Mucosa of gallbladder (tissue), 1 donor: ENCODE measurements around the gene TBC1D21. TPM values are rescaled to one million over a fixed set of nuclear protein-coding genes. Genes with fewer than 3 reads are reported as not detected.

Source experiments
- DNase-seq: peaks from one replicate; pipeline ENCODE4 v3.0.0-alpha.2; 2020; ENCODE audit warnings: low spot score
- total RNA-seq: library from RNA; stranded (reverse); gene quantifications from one replicate; pipeline ENCODE4 v1.2.1, GENCODE V29; 2021
- donor health status: DM: no; HTN: no; CAD: no.

TBC1D21 gene
- total RNA-seq, 1 donor from 2014 or later = not detected

- no peak for DNase-seq
Measured at GRCh38 chr15:73888224-73889041, 15.1 kb downstream of the TBC1D21 start.

- no peak for DNase-seq
Measured at GRCh38 chr15:73889053-73889761, 15.8 kb downstream of the TBC1D21 start.

GRCh38 chr15:73889762-73890124, 16.4 kb downstream of the TBC1D21 start:
- DNase-seq = no peak

- DNase-seq = no peak
Measured at GRCh38 chr15:73891328-73892315, 18.3 kb downstream of the TBC1D21 start.

- no peak for DNase-seq
Measured at GRCh38 chr15:73892446-73893226, 19.3 kb downstream of the TBC1D21 start.

GRCh38 chr15:73894133-73894814, 20.9 kb downstream of the TBC1D21 start:
- DNase-seq = no peak

- DNase-seq = no peak
Measured at GRCh38 chr15:73897441-73898261, 24.3 kb downstream of the TBC1D21 start.

- DNase-seq = no peak
Measured at GRCh38 chr15:73899197-73900094, 26.1 kb downstream of the TBC1D21 start.

- DNase-seq = no peak
Measured at GRCh38 chr15:73900095-73900712, 26.8 kb downstream of the TBC1D21 start.

- no peak for DNase-seq
Measured at GRCh38 chr15:73901126-73901810, 27.9 kb downstream of the TBC1D21 start.

- no peak for DNase-seq
Measured at GRCh38 chr15:73902121-73903020, 29.0 kb downstream of the TBC1D21 start.

GRCh38 chr15:73904026-73904815, 30.9 kb downstream of the TBC1D21 start:
- DNase-seq = no peak

- no peak for DNase-seq
Measured at GRCh38 chr15:73905225-73905827, 32.0 kb downstream of the TBC1D21 start.

- no peak for DNase-seq
Measured at GRCh38 chr15:73906346-73907034, 33.1 kb downstream of the TBC1D21 start.

GRCh38 chr15:73907035-73907408, 33.7 kb downstream of the TBC1D21 start:
- no peak for DNase-seq
